ENCODE measurements around the gene NBDY.
"Not testable (repeated sequence)": the region's sequence is repeated elsewhere in the genome, so short reads cannot be mapped to it uniquely, and the experiment has no call there.

NBDY gene

GRCh38 chrX:56729152-56729850 lies at the start of gene NBDY:
NBDY (plus strand) TSS chrX:56729243; CDS start chrX:56729354, 111 bp downstream.
- DNase-seq (ENCODE audit: low read depth), result no peak

- not testable (repeated sequence) for DNase-seq (ENCODE audit: low read depth)
These were observed 24.5 kb upstream of the NBDY start for GRCh38 chrX:56704530-56704929.

GRCh38 chrX:56726605-56727004 lies 2.4 kb upstream of the NBDY start:
- DNase-seq (ENCODE audit: low read depth), result no peak

GRCh38 chrX:56727531-56727930 lies 1.5 kb upstream of the NBDY start:
- no peak for DNase-seq (ENCODE audit: low read depth)

GRCh38 chrX:56728321-56728720 lies 722 bp upstream of the NBDY start:
- DNase-seq (ENCODE audit: low read depth), result no peak

GRCh38 chrX:56728752-56729151 lies 291 bp upstream of the NBDY start:
- no peak for DNase-seq (ENCODE audit: low read depth)

GRCh38 chrX:56733459-56734046 lies 4.5 kb downstream of the NBDY start:
- DNase-seq (ENCODE audit: low read depth), result no peak

GRCh38 chrX:56736219-56736618 lies 7.2 kb downstream of the NBDY start:
- no peak for DNase-seq (ENCODE audit: low read depth)

GRCh38 chrX:56738670-56739069 lies 9.6 kb downstream of the NBDY start:
- DNase-seq (ENCODE audit: low read depth), result no peak

- no peak for DNase-seq (ENCODE audit: low read depth)
These were observed 16.0 kb downstream of the NBDY start for GRCh38 chrX:56744996-56745395.

- no peak for DNase-seq (ENCODE audit: low read depth)
These were observed 18.0 kb downstream of the NBDY start for GRCh38 chrX:56746996-56747395.

- no peak for DNase-seq (ENCODE audit: low read depth)
These were observed 22.0 kb downstream of the NBDY start for GRCh38 chrX:56751071-56751470.

GRCh38 chrX:56757327-56757726 lies 28.3 kb downstream of the NBDY start:
- DNase-seq (ENCODE audit: low read depth), result no peak

GRCh38 chrX:56758456-56758855 lies 29.4 kb downstream of the NBDY start:
- DNase-seq (ENCODE audit: low read depth), result no peak

GRCh38 chrX:56759736-56760409 lies 30.8 kb downstream of the NBDY start:
- DNase-seq (ENCODE audit: low read depth), result no peak

- not testable (repeated sequence) for DNase-seq (ENCODE audit: low read depth)
These were observed 31.5 kb downstream of the NBDY start for GRCh38 chrX:56760410-56761124.

- DNase-seq (ENCODE audit: low read depth), result no peak
These were observed 32.1 kb downstream of the NBDY start for GRCh38 chrX:56761167-56761566.

GRCh38 chrX:56762220-56762619 lies 33.2 kb downstream of the NBDY start:
- DNase-seq (ENCODE audit: low read depth), result no peak

- no peak for DNase-seq (ENCODE audit: low read depth)
These were observed 33.9 kb downstream of the NBDY start for GRCh38 chrX:56762707-56763555.

GRCh38 chrX:56763556-56764152 lies 34.6 kb downstream of the NBDY start:
- DNase-seq (ENCODE audit: low read depth), result no peak

All from HS-27A (cell line).